HepG2 (cell line): ENCODE measurements around the gene IL16. TPM values are rescaled to one million over a fixed set of nuclear protein-coding genes. Genes with fewer than 3 reads are reported as not detected.

ENCODE experiments used
- ATAC-seq: fragments of 200-7000 bp; cut with Tn5 transposase; 3 replicates; pipeline ENCODE4 v1.9.1; 2020; ENCODE audit warnings: mild to moderate bottlenecking, moderate library complexity
- BruUV-seq: library from RNA; stranded (reverse); fragments of 400-500 nt; replicated peaks from 2 replicates; lab custom pipeline; 2021; lab: Mats Ljungman, UMichigan
- CTCF ChIA-PET: fragments of 300-600 bp; formaldehyde crosslinking; extraction: SDS; loops from one replicate; lab custom pipeline; 2021; ENCODE audit warnings: low total read pairs, inconsistent platforms, low intra/inter-chr PET ratio; lab: Yijun Ruan, JAX
- POLR2A ChIA-PET: fragments of 350-600 bp; sonication (Branson Sonifier 250); formaldehyde crosslinking; loops from one replicate; lab custom pipeline; 2020; ENCODE audit warnings: antibody characterized with exemption, inconsistent platforms; lab: Yijun Ruan, JAX
- DNase-seq: peaks from one replicate; pipeline ENCODE4 v3.0.0-alpha.2; 2015; ENCODE audit warnings: low spot score
- FAIRE-seq: peaks from 3 replicates; lab custom pipeline; 2011; peaks lifted over from hg19 to GRCh38; lab: Jason Lieb, UNC
- H2AFZ ChIP-seq: one replicate; pipeline ENCODE4 v1.6.1; 2011; ENCODE audit warnings: low read length, inconsistent platforms
- H3K27ac ChIP-seq: fragments of 300-600 bp; 3 replicates; pipeline ENCODE4 v1.8.0; 2011; ENCODE audit warnings: mixed run types, mild to moderate bottlenecking, mixed read lengths, low read length, inconsistent platforms; ENCODE audit not compliant: insufficient read depth; ENCODE audit errors: extremely low read length
- H3K27me3 ChIP-seq, 2 experiments: fragments of 200-600 bp in 1 of 2; 2 replicates in 1 of 2; 3 replicates in 1 of 2; pipeline versions ENCODE4 v1.6.0 to v1.8.0; 2011; ENCODE audit warnings: low read length in 2 of 2, mild to moderate bottlenecking in 2 of 2, moderate library complexity in 2 of 2, inconsistent platforms in 1 of 2; ENCODE audit not compliant: insufficient read depth in 2 of 2, control insufficient read depth in 1 of 2
- H3K36me3 ChIP-seq, 2 experiments: fragments of 200-600 bp in 1 of 2; replicated peaks in 1 of 2; 2 replicates in 1 of 2; 3 replicates in 1 of 2; pipeline versions ENCODE4 v1.5.1 to v1.8.0; 2011; ENCODE audit warnings: low read length in 2 of 2, inconsistent platforms in 1 of 2; ENCODE audit not compliant: insufficient read depth in 2 of 2, control insufficient read depth in 1 of 2
- H3K4me1 ChIP-seq: 2 replicates; pipeline ENCODE4 v1.5.1; 2012; ENCODE audit warnings: low read length, inconsistent platforms; ENCODE audit not compliant: insufficient read depth
- H3K4me2 ChIP-seq: 2 replicates; pipeline ENCODE4 v1.6.0; 2011; ENCODE audit warnings: low read depth, low read length, inconsistent platforms
- H3K4me3 ChIP-seq, 3 experiments: fragments of 200-600 bp in 1 of 3; sonication (generic), shearing (Covaris generic) in 1 of 3; replicated peaks in 1 of 3; 2 replicates each; pipeline ENCODE4 v1.5.1; 2011 to 2016; ENCODE audit warnings: low read length in 3 of 3, inconsistent platforms in 2 of 3, low read depth in 2 of 3, mild to moderate bottlenecking in 2 of 3, control low read depth in 1 of 3, mixed read lengths in 1 of 3; ENCODE audit not compliant: insufficient read depth in 1 of 3
- H3K79me2 ChIP-seq: one replicate; pipeline ENCODE4 v1.6.1; 2011; ENCODE audit warnings: low read length, inconsistent platforms; ENCODE audit not compliant: insufficient read depth
- H3K9ac ChIP-seq: 2 replicates; pipeline ENCODE4 v1.6.0; 2011; ENCODE audit warnings: mild to moderate bottlenecking, low read depth, low read length, inconsistent platforms; ENCODE audit not compliant: insufficient read depth
- H3K9me3 ChIP-seq: 2 replicates; pipeline ENCODE4 v1.5.1; 2012; ENCODE audit warnings: mild to moderate bottlenecking, low read length
- H4K20me1 ChIP-seq: 2 replicates; pipeline ENCODE4 v1.6.0; 2011; ENCODE audit warnings: inconsistent platforms, mild to moderate bottlenecking, low read length, moderate library complexity; ENCODE audit not compliant: insufficient read depth
- CENPX ChIP-seq: sonication (generic); formaldehyde crosslinking; IDR thresholded peaks from 2 replicates; pipeline ENCODE4 v1.9.0; 2021; ENCODE audit warnings: mild to moderate bottlenecking, missing genetic modification reagents, moderate library complexity
- ERF ChIP-seq: IDR thresholded peaks from 2 replicates; pipeline ENCODE4 v1.6.1; 2018; ENCODE audit warnings: missing biosample characterization, missing genetic modification reagents
- FOXO4 ChIP-seq: sonication (generic); formaldehyde crosslinking; conservative IDR thresholded peaks from 2 replicates; pipeline ENCODE4 v1.8.1; 2023; ENCODE audit warnings: missing genetic modification reagents
- MTA1 ChIP-seq: sonication (generic); formaldehyde crosslinking; IDR thresholded peaks from 2 replicates; pipeline ENCODE4 v1.4.0; 2020; ENCODE audit warnings: missing genetic modification reagents, mild to moderate bottlenecking, borderline replicate concordance
- NFATC3 ChIP-seq: sonication (generic); formaldehyde crosslinking; IDR thresholded peaks from 2 replicates; pipeline ENCODE4 v1.5.1; 2020; ENCODE audit warnings: mild to moderate bottlenecking, missing genetic modification reagents
- PLSCR1 ChIP-seq: sonication (generic); formaldehyde crosslinking; IDR thresholded peaks from 2 replicates; pipeline ENCODE4 v1.5.0; 2020; ENCODE audit warnings: missing genetic modification reagents, mild to moderate bottlenecking, borderline replicate concordance
- RBM39 ChIP-seq: fragments of 200-400 bp; formaldehyde crosslinking; IDR thresholded peaks from one replicate; pipeline ENCODE4 v1.6.1; 2018; ENCODE audit warnings: antibody characterized with exemption, mild to moderate bottlenecking, low read depth, low read length; ENCODE audit not compliant: poor library complexity, severe bottlenecking
- SMC3 ChIP-seq: IDR thresholded peaks from 2 replicates; pipeline ENCODE4 v1.6.1; 2011; ENCODE audit warnings: low read length, improper control_type of control experiment
- ZNF10 ChIP-seq: sonication (generic); formaldehyde crosslinking; IDR thresholded peaks from 2 replicates; pipeline ENCODE4 v1.4.0; 2020; ENCODE audit warnings: mild to moderate bottlenecking, low read depth, missing genetic modification reagents, borderline replicate concordance
- ZNF138 ChIP-seq: sonication (generic); formaldehyde crosslinking; IDR thresholded peaks from 2 replicates; pipeline ENCODE4 v1.5.0; 2020; ENCODE audit warnings: mild to moderate bottlenecking, low read depth, missing genetic modification reagents
- ZNF350 ChIP-seq: sonication (generic); formaldehyde crosslinking; IDR thresholded peaks from 2 replicates; pipeline ENCODE4 v1.4.0; 2020; ENCODE audit warnings: mild to moderate bottlenecking, low read depth, missing genetic modification reagents, borderline replicate concordance
- ZNF430 ChIP-seq: sonication (generic); formaldehyde crosslinking; IDR thresholded peaks from 2 replicates; pipeline ENCODE4 v1.9.0; 2021; ENCODE audit warnings: mild to moderate bottlenecking, missing genetic modification reagents
- ZNF468 ChIP-seq: sonication (generic); formaldehyde crosslinking; IDR thresholded peaks from 2 replicates; pipeline ENCODE4 v1.8.0; 2022; ENCODE audit warnings: mild to moderate bottlenecking, moderate library complexity, missing genetic modification reagents
- ZNF567 ChIP-seq: sonication (generic); formaldehyde crosslinking; IDR thresholded peaks from 2 replicates; pipeline ENCODE4 v1.8.1; 2023; ENCODE audit warnings: mild to moderate bottlenecking, missing genetic modification reagents, borderline replicate concordance
- ZNF674 ChIP-seq: sonication (generic); formaldehyde crosslinking; IDR thresholded peaks from 2 replicates; pipeline ENCODE4 v1.5.0; 2020; ENCODE audit warnings: low read depth, mild to moderate bottlenecking, missing genetic modification reagents
- ZNF790 ChIP-seq: sonication (generic); formaldehyde crosslinking; IDR thresholded peaks from 2 replicates; pipeline ENCODE4 v1.8.0; 2022; ENCODE audit warnings: missing genetic modification reagents, mild to moderate bottlenecking, borderline replicate concordance
- ZNF883 ChIP-seq: sonication (generic); formaldehyde crosslinking; IDR thresholded peaks from 2 replicates; pipeline ENCODE4 v1.5.1; 2020; ENCODE audit warnings: mild to moderate bottlenecking, missing genetic modification reagents; ENCODE audit errors: not compliant biosample characterization
- ZSCAN5A ChIP-seq: sonication (generic); formaldehyde crosslinking; IDR thresholded peaks from 2 replicates; pipeline ENCODE4 v1.8.0; 2022; ENCODE audit warnings: mild to moderate bottlenecking, missing genetic modification reagents, borderline replicate concordance
- WGBS: methylation state at CpG from one replicate; pipeline ENCODE4 v1.1.6; 2017; ENCODE audit warnings: low lambda C conversion rate; 5-methylcytosine and 5-hydroxymethylcytosine counted together
- in situ Hi-C: cut with HindIII; loops from 2 replicates; pipeline ENCODE4 v1.10.0; 2017; ENCODE audit warnings: low pct_unique_long_range_greater_than_20kb; ENCODE audit not compliant: extremely low pct_ligation_motif_present
- intact Hi-C: fragments of 100-400 bp; cut with micrococcal nuclease; formaldehyde crosslinking; loops from one replicate; pipeline ENCODE4 v1.10.0; 2022; ENCODE audit not compliant: unreplicated experiment
- polyA plus RNA-seq, 8 experiments: library from polyadenylated mRNA; depleted of rRNA in 3 of 8; stranded (reverse) in 7 of 8; unstranded in 1 of 8; fragments of >200 nt; fragmentation: Illumina TruSeq in 4 of 8; extraction: Trizol in 4 of 8; gene quantifications; 2 replicates each; pipeline versions ENCODE4 v1.2.1 to v1.2.3, GENCODE V29; 2011 to 2016; ENCODE audit warnings: low read depth in 4 of 8, missing spikeins in 1 of 8, mixed read lengths in 1 of 8; ENCODE audit not compliant: insufficient read depth in 1 of 8
- total RNA-seq, 5 experiments: library from RNA; depleted of rRNA; stranded (reverse); fragments of >200 nt; fragmentation: Illumina TruSeq; extraction: Trizol; gene quantifications; 2 replicates each; pipeline ENCODE4 v1.2.3, GENCODE V29; 2016; ENCODE audit warnings: low read depth in 1 of 5
- TF ChIP-seq, protein P1 (sequence below): sonication (generic); formaldehyde crosslinking; IDR thresholded peaks from 2 replicates; pipeline ENCODE4 v1.4.0; 2020; ENCODE audit warnings: missing genetic modification reagents, mild to moderate bottlenecking, borderline replicate concordance

IL16 gene
- total and polyA plus RNA-seq, 2 of the 13 experiments (the other 11 are each of a cell fraction or from before 2014, with no cell fraction given), result 0.03 TPM; not detected in 1

DNA sequence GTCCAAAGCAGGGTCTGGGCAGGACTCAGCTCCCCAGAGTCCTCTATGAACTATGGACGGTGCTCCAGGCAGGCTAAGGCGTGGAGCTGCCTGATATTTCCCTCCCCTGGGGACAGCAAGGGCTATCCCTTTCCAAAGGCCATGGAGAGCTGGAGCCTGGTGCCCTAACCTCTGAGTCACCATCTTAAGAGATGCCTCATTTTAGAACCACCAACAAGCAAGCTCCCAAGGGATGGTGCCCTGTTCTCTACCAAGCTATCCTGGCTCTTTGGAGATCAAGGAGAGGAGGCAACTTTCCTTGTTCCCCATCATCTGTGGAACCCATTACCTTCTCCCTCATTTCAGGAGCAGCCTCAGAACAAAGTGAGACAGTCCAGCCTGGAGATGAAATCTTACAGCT, 111.6 kb downstream of the IL16 start:
- H3K9me3 ChIP-seq, result no peaks in the 10 kb centered on the region
- ATAC-seq (no peak), DNase-seq (no peak)
- H3K27ac ChIP-seq, result no peak overlapping the region
- H4K20me1 ChIP-seq, result no peaks in the 10 kb centered on the region
- intact Hi-C loops (no loop called here), in situ Hi-C loops (no loop called here)
- no peaks in the 10 kb centered on the region for H3K4me1 ChIP-seq
- no peak overlapping the region for H2AFZ ChIP-seq
- ChIA-PET POLR2A (interaction anchor here (1.4 kb wide), 1 partner anchor 16 kb away, joined by 3 read pairs; the partner anchor contains the start of gene STARD5), CTCF (no interaction called here)
- H3K27me3 ChIP-seq, result peaks cover 0 to 9% of the 10 kb centered on the region in 2 experiments; a peak in 1 of 5 replicates
- no peak overlapping the region for H3K4me3 ChIP-seq
- 20% methylated on average over 2 of the region's 2 CpGs for WGBS
- H3K4me2 ChIP-seq, result no peak overlapping the region
- TF ChIP-seq ZSCAN5A (no peak), ZNF10 (CRISPR knock-in tag) (no peak), SMC3 (no peak), FOXO4 (CRISPR knock-in tag) (no peak), ZNF567 (no peak), PLSCR1 (CRISPR knock-in tag) (no peak), ZNF790 (no peak), ZNF350 (CRISPR knock-in tag) (no peak), ZNF138 (no peak), RBM39 (no peak), MTA1 (no peak), ZNF883 (no peak), ZNF468 (CRISPR knock-in tag) (no peak), ZNF674 (CRISPR knock-in tag) (no peak), NFATC3 (no peak), ZNF430 (CRISPR knock-in tag) (no peak), ERF (CRISPR knock-in tag) (no peak), CENPX (CRISPR knock-in tag) (no peak)
- TF ChIP-seq, protein P1, sequence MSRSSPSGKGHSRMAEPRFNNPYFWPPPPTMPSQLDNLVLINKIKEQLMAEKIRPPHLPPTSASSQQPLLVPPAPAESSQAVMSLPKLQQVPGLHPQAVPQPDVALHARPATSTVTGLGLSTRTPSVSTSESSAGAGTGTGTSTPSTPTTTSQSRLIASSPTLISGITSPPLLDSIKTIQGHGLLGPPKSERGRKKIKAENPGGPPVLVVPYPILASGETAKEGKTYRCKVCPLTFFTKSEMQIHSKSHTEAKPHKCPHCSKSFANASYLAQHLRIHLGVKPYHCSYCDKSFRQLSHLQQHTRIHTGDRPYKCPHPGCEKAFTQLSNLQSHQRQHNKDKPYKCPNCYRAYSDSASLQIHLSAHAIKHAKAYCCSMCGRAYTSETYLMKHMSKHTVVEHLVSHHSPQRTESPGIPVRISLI (CRISPR knock-in tag), result no peak
- TF ChIP-seq, all 625 proteins: peak for 0
- no peak overlapping the region for H3K9ac ChIP-seq
- peaks cover 0 to 3% of the 10 kb centered on the region in 2 experiments; a peak in 1 of 5 replicates for H3K36me3 ChIP-seq
- BruUV-seq, result no TSS peak
- FAIRE-seq, result no peak
- no peaks in the 10 kb centered on the region for H3K79me2 ChIP-seq
